ENCODE results near the gene FOXE3.
A peak's percentile ranks its signal among the peaks of the same experiment; 100 is the strongest.

The FOXE3 gene

DNA sequence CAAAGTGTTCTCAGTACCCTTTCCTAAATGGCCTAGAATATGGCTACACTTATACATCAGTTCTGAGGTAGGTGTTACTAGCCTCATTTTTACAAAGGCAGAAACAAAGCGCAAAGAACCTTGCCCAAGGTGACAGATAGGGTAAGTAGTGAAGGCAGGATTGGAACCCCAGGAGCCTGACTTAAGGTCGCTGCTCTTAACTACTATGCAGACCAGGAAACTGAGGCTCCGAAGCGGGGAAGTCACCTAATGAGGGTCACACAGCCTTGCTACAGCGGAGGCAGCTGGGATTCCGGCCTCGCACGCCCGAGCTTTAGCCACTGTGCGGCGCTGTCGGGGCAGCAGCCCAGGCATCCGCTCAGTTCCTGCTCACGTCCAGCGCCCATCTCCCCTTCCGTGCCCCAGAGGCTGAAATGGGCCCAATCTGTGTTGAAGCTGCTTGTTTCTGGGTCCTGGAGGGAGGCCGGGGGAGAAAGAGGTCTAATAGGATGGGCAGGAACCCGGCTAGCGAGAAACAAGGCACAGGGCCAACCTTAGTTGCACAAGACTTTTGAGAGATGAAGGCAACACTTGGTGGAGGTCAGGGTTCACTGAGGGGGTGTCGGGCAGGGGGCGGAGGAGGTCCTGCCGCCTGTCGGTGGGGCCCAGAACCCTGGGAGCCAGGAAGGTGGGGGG is 20.4 kb downstream of the FOXE3 start:
- peak; percentile 82 for DNase-seq

DNA sequence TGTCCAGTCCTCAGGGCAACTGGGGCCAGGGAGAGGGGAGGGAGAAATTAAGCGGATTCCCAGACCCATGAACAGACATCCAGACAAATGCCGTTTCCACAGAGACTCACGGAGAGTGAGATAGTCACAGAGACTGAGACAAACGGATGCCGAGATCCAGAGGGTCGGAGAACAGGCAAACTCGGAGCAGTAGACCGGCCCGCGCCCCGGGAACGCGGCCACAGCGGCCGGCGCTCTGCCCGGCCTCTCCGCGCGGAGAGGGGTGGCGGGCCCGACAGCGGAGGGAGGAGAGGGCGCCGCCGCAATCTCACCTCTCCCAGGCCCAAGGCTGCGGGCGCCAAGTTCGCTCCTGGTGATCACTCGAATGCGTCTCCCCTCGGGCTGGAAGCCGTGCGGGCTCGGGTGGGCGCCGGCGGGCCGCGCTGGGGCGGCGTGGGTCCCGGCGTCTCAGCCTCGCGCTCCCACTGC is 20.9 kb downstream of the FOXE3 start:
- DNase-seq: peak; percentile 17

DNA sequence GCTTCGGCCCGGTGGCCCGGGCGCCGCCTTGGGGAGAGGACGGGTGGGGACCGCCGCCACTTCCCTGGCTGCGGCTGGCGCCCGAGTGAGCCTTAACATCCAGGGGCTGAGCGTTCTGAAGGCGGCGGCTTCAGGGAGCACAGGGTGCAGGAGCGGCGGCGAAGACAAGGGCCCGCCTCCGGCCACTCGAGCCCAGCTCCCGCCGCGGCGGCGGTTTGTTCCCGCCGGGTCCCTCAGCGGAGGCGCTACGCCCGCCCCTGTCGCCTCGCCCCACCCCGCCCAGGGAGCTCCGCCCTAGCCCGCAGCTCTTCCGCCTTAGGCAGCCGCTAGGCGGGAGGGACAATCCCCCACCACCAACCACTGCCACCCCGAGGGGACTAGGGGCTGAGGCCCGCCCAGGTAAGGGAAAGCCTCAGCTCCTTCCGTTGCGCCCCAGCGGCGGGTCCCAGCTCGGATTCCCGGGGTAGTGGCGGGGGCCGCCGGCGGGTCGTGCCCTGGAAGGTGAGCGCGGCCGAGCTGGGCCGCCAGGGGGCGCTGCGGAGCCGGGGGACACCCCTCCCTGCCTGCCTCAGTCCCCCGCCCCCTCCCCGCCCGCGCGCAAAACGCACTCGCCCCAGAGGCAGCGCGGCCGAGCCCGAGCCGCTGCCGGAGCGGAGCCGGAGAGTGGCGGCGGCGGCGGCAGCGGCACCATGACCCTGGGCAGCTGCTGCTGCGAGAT is 21.5 kb downstream of the FOXE3 start, which contains the start of gene FOXD2:
Gene FOXD2 (plus strand): TSS at position 598 of the 718 bp plus-strand sequence. CDS start 92 bp downstream, at position 690.
- DNase-seq: peak; percentile 93

DNA sequence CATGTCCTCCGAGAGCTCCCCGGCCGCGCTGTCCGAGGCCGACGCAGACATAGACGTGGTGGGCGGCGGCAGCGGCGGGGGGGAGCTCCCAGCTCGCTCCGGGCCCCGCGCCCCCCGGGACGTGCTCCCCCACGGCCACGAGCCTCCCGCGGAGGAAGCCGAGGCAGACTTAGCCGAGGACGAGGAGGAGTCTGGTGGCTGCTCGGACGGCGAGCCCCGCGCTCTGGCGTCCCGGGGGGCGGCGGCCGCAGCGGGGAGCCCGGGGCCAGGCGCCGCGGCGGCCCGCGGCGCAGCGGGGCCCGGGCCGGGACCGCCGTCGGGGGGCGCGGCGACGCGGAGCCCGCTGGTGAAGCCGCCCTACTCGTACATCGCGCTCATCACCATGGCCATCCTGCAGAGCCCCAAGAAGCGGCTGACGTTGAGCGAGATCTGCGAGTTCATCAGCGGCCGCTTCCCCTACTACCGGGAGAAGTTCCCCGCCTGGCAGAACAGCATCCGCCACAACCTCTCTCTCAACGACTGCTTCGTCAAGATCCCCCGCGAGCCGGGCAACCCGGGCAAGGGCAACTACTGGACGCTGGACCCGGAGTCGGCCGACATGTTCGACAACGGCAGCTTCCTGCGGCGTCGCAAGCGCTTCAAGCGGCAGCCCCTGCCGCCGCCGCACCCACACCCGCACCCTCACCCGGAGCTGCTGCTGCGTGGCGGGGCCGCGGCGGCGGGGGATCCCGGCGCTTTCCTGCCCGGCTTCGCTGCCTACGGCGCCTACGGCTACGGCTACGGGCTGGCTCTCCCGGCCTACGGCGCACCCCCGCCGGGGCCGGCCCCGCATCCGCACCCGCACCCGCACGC is 22.3 kb downstream of the FOXE3 start:
- DNase-seq: peak; percentile 33

DNA sequence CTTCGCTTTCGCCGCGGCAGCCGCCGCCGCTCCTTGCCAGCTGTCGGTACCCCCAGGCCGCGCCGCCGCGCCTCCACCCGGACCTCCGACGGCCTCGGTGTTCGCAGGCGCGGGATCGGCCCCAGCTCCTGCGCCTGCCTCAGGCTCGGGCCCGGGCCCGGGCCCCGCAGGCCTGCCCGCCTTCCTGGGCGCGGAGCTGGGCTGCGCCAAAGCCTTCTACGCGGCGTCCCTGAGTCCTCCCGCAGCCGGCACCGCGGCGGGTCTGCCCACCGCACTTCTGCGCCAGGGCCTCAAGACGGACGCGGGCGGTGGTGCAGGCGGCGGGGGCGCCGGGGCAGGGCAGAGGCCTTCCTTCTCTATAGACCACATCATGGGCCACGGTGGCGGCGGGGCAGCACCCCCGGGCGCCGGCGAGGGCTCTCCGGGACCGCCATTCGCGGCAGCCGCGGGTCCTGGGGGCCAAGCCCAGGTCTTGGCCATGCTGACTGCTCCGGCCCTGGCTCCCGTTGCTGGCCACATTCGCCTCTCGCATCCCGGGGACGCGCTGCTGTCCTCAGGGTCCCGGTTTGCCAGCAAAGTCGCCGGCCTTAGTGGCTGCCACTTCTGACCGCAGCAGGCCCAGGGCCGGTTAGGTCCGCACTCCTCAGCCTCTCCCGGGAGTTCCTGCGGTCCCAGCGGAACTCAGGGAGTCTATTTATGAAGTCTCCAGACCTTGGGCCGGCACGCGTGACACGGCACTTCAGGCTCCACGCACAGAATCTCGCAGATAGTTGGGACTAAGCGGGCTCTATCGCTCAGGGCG is 23.1 kb downstream of the FOXE3 start:
- DNase-seq: no peak

DNA sequence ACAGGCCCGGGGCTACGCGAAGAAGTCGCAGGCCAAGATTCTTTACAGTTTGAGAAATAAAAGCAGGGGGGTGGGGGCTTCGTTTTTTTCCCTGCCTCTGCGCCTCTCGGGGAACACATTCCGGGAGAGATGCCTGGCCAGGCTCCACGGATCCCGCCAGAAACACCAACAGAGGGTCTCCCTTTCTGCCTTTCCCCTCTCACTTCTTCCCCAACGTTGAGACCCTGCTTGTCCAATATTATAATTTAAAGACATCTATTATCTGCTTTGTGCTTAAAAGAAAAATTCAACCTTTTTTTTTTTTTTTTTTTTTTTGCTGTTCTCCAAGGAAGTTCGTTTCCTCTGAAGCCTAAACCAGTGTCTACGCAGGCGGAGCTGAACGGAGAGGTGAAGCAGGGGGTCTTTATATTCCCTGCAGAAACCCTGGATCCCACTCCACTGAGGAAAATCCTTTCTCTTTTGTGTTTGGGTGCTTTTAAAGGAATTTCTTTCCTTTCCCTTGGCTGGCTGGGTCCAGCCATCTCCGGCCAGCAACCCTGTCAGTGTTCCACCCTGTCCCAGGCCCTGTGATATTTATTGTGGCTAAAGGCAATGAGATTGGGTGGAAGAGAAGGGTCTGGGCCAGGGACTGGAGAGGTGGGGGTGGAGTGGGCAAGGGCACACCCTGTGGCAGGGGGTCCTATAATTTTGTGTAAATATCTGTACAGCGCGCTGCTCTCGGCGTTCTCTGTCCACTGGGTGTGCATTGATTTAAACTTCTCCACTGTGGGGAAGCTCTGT is 23.9 kb downstream of the FOXE3 start:
- DNase-seq: no peak

DNA sequence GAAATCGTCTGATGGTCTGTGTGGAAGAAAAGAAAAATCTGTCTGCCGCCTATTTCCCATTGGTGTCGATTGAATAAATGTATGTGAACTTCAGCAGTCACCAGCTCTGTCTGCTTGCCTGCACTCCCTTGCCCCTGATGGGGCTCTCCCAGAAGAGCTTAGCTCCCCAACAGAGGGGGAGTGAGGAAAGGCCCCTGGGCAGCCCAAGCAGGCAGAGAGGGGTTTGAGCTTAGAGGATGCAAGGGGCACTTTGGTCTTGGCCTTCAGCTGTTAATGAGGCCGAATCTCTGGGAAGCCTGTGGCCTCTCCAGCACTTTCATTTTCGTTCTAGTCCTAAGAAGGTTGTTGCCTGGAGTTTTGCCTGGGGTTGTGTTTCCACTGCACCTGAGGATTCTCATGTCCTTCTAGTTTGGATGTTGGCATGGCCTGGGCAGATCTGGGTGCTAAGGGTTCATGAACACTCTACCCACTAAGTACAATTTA is 24.6 kb downstream of the FOXE3 start:
- DNase-seq: peak; percentile 16

DNA sequence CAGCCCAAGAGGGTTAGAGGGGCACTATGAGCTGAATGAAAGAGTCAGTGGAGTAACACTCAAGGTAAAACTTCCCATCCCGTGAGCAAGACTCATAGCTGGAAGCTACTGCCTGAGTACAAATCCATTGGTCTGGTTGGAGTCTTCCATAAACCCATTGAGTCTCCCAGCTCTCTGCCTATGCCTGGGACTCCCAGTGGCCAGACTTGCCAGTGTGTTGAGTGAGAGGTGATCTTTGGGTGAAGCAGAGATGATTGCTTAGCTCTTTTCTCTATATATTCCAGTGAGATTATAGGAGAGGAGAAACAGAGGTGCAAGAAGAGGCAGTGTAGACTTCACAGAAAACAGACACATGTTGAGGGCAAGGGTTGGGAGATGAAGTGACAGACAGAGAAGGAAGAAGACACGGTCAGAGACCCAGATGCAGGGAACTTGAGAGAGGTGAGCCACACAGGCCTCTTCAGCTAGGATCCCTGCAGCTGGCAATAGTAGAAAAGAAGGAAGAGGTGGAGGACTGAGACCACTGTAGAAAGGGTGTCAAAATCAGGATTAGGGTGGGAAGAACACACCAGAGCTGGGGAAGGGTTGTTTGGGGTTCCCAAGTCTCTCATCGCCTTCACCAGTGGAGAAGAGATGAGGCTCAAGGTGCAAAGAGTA is 25.5 kb downstream of the FOXE3 start:
- no peak for DNase-seq

DNA sequence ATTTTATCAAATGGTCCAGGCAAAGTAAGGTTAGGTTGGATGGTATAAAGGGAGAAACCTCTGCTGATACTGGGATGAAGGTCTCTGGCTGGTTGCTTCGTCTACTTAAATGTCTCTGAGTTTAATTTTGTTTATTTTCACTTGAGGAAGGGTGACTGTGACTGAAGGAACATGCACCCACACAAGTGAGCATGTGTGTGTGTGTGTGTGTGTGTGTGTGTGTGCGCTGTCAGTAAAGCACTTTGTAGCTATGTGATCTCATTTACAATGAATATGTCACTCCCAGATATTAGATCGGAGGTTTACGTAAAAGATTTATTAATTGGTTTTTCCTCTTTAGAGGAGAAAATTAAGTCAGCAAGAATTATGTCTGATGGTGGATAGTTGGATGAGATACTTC is 26.1 kb downstream of the FOXE3 start:
- no peak for DNase-seq

DNA sequence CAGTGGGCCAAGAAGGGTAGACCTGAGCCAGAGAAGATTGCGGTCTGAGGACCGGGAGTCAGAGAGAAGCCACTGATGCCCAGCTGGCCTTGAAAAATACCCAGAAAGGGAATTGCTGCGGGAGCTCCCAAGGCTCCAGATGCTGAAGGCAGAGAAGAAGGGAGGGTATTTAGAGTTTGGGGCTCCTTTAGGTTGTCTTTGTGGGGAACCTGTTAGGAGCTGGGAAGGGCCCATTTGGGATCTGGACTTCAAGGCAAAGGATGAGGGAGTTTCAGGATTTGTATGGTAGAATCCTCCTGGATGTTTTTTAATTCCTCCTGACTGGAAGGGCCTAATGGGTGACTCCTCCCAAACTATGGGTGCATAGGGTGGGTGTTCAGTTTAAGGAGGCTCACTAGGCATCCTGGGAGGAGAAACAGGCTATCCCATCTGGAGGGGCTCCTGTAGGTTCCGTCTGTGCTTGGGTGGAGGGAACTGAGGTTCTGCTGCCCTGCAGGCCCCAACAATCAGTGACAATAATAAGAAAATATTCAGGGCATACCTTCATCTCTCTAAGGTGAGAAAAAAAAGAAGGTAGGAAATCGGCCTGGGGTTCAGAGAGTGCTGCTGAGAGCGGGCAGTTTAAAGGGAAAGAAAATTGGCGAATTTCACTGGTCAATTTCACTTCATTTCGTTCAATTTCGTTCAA is 26.9 kb downstream of the FOXE3 start:
- no peak for DNase-seq

DNA sequence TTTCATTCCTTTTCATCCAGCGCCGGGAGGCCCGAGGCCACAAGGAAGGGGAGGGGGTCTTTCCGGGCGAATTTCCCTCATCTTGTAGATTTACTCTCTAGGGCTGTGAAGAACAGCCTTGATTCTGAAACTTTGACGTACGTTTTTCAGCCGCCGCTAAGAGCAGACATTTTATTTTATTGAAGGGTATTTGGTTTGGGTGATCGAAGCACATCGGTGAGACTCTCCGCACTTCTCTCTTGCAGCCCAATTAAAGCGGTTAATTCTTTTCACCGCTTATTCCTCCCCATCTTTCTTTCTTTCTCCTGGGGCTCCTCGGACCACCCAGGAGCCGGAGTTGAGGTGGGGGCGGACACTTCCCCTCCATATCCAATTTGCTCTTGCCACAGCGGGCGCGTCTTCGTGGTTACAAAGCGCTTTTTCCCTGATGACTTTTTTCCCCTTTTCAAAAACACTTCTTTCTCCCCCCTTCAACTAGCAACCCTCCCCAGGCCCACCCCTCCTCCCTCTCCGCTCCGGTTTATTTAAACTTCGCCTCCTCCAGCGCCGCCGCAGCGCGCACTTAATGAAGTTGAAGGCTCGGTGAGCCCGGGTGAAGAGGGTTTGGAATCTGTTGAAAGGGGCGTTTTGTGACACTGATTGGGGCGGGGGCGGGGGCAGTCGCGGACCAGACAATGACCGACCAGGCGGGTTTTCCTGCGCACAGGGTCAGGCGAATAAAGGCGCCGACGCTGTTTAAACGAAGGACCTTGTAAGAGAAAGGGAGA is 27.6 kb downstream of the FOXE3 start:
- no peak for DNase-seq

DNA sequence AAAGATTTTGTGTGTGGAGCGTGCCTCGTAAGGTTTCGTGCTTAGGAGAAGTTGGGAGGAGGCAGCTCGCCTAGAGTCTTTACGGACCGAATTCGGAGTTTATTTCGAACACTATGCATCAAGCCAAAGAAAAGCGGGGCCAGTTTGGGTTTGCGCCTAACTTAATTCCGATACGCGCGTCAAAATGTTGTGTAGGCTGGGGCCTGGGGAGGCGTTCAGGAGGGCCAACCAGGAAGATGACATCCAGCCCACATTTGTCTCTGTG is 28.1 kb downstream of the FOXE3 start:
- no peak for DNase-seq

DNA sequence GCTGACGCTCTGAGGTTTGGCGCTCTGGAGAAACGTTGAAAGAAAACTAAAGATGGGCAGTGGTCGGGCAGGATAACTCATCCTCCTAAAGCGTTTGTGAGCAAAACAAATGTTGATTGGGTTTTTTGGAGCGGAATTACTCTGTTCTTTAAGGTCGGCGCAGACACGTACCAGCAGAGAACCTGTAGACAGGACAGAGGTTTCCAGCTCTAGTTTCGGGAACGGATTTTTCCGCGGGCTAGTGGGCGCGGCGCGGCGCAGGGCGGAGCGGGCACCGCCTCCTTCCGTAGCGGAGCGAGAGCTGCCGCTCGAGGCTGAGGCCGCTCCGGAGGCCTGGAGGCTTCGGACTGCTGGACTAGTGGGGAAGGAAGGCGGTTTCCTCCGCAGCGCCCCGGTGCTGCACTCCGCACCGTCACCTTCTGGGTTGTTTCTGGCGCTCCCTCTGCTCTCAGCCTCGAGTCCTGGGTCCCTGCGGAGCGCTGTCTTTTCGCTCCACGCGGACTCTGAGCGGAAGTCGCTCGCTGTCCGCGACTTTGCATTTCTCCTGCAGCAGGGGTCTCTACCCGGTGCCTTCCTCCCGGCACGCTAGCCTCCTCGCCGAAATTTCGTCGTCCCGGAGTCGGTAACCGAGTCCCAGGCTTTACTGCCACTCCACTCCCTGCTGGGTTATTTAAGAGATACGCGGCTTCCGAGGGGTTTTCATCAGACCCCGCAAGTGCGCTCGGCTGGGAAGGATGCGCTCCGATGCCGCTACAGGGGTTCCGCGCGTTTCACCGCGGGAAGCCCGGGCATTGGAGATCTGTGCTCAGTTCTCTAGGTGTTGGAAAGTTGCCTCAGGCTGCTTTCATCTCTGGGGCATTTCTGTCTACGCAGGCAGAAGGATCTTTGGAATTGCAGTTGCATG is 28.7 kb downstream of the FOXE3 start:
- peak; percentile 44 for DNase-seq

DNA sequence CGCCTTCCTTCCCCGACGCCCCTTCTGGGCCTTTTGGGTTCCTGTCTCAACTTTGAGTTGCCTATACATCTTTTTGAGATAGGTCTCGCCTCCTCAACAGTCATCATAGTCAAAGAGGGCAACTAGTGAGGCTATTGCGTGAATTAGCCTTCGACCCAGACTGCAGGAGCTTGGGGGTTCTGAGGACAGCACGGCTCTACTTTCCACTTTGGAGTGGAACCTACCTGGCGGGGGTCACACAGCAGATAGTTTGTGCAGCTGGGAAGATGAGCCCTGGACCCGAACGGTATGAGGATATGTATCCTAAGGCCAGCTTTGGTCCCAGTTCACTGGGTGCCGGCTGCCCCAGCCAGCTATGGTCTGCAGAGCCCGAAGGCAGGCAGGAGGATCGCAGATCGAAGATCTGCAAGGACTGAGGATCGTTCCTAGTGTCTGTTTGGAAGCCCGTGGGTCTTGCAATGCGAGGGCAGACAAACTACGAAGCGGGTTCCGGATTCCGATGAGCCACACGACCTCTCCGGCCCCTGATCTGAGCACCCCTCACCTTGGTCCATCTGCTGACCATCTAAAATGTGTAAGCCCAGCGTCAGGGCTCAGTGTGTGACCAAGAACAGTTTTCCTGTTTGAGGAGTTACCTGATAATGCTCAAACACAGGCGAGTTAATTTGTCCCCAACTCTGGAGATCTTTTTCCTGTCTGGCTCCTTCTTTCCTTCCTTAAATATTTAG is 29.9 kb downstream of the FOXE3 start:
- no peak for DNase-seq

DNA sequence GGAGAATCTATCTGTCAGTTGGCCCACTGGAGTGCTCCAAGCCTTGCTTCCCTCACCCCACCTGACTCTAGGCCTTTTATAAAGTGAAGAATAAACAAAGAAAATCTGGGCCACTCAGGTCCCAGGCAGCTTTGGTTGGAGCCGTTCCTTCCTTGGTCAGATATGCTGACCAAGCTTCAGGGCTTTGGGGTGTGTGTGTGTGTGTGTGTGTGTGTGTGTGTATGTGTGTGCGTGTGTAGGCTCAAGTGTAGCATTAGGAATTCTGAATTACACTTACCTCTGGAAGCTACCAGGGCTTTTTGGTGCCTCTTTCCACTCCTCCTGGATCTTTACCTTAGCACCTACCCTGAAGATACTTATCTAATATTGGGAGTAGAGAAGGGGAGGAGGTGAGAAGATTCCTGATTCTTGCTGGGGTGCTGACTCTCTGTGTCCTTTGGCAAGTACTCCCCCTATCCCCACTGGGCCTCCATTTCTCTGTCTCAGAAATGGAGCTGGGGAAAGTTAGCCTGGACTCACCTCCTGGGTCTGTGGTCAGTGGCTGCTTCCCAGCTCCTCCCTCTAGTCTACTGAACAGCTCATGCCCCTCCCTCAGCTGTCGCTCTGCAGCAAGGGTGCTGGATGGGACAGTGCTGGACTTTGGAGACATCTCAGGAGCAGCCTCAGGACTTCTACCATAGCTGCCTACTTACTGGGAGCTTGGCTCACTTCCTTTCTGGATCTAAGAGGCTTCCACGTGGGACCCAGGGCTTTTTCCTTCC is 32.6 kb downstream of the FOXE3 start:
- no peak for DNase-seq

DNA sequence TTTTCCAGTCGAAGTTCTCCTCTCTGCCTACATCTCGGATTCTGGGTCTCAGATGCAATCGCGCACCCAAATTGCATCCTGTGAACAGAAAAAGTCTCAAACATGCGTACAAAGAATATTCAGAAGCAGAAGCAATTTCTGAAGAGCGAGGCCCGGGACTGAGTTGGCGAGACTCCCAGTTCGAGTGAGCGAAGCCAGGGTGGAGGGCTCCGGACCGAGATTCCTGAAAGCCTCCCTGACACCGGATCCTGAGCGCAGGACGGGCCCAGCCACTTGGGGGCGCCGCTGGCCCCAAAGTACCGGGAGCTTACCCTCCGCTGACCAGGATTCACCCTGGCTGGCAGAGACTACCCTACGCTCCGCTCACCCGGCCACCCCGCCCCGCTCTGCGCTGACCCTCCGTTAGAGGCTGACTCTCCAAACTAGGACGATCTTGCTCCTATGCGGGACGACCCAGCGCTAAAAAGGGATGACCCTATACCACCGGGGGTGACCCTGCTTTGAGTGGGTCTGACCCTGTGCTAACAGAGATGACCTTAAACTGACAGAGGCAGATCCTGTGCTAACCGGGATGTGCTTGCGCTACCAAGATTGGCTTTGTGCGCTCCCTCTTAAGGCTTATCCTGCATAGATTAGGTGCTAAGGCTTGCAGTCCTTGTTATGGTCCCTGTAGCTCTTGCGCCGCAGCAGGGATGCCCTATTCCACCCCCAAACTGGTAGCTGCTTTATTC is 33.9 kb downstream of the FOXE3 start:
- peak; percentile 56 for DNase-seq

DNA sequence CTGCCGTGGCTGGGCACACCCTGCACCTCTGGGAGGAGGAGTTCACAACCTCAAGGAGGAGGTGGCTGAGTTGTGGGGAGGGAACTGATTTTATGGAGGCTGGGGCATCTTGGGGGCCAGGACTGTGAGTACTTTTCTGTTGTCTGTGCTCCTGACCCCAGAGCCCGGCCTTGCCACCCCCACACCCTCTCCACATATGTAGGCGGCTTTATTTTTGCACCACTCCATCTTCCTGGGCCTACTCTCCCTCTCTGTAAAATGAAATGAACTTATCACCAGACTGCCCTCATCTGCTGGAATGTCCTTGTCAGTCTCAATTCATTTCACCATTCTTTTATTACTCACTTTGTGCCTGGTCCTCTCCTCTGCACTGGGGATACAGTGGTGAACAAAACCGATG is 34.5 kb downstream of the FOXE3 start:
- DNase-seq: no peak

Measured in suppressor macrophage treated with lipopolysaccharide for 4 hours (primary cell).